Muscle layer of duodenum (tissue), 2 donors: Measurements from ENCODE around the gene FBXL16.

Experiments
- H3K27ac ChIP-seq: one replicate; pipeline ENCODE4 v1.7.0; 2013; ENCODE audit warnings: mild to moderate bottlenecking, low read length
- H3K27me3 ChIP-seq: one replicate; pipeline ENCODE4 v1.7.0; 2013; ENCODE audit warnings: low read depth, mild to moderate bottlenecking, control low read depth, low read length
- H3K36me3 ChIP-seq, 2 donors: one replicate each; pipeline ENCODE4 v1.7.0; 2013; ENCODE audit warnings: low read length in 2 of 2, control low read depth in 1 of 2, mild to moderate bottlenecking in 1 of 2; ENCODE audit not compliant: insufficient read depth in 2 of 2, control insufficient read depth in 1 of 2
- H3K4me1 ChIP-seq, 2 donors: one replicate each; pipeline ENCODE4 v1.7.0; 2013; ENCODE audit warnings: low read length in 2 of 2, mild to moderate bottlenecking in 2 of 2, control low read depth in 1 of 2, moderate library complexity in 1 of 2; ENCODE audit not compliant: insufficient read depth in 2 of 2, control insufficient read depth in 1 of 2
- H3K4me3 ChIP-seq, 2 donors: one replicate each; pipeline ENCODE4 v1.7.0; 2013; ENCODE audit warnings: low read length in 2 of 2, low read depth in 1 of 2, mild to moderate bottlenecking in 1 of 2
- H3K9me3 ChIP-seq, 2 donors: one replicate each; pipeline ENCODE4 v1.7.0; 2013; ENCODE audit warnings: low read length in 2 of 2, control low read depth in 1 of 2, mild to moderate bottlenecking in 1 of 2; ENCODE audit not compliant: control insufficient read depth in 1 of 2
- donor health status: healthy.

FBXL16 gene

DNA sequence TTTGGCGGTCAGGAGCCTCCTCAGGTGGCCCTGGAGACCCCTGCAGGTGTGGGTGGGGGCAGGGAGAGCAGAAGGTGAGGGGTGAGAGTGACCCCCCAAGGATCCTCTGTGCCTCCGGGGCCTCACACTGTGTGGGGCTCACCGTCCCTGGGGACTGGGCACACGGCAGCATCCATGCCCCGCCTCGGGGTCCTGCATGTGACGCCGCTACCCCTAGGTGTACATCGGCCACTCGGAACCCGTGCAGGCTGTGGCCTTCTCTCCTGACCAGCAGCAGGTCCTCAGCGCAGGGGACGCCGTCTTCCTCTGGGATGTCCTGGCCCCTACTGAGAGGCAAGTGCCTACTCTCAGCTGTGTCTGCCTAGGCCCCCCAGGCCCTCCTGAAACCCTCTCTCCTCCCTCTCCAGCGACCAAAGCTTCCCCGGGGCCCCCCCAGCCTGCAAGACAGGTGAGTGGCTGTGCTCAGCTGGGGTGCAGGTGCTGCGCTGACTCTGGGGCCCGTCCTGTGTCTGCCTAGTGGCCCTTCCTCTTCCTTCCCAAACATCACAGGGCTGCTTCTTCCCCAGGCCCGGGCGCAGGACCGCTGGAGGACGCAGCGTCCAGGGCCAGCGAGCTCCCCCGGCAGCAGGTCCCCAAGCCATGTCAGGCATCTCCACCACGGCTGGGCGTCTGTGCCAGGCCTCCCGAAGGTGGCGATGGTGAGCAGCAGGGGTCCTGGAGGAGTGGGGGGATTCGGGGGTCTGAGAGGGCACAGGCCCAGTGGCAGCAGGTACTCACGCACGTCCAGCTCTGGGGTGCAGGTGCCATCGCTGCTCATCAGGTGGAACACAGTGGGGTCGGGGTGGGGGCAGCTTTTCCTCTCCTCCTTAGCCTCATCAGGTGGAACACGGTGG lies 46.7 kb downstream of the FBXL16 start:
- H3K9me3 ChIP-seq = no peaks in the 10 kb centered on the region
- no peaks in the 10 kb centered on the region for H3K27me3 ChIP-seq
- H3K36me3 ChIP-seq = peaks cover 0 to 20% of the 10 kb centered on the region in 2 donors
- H3K27ac ChIP-seq = no peak overlapping the region
- H3K4me3 ChIP-seq = no peak overlapping the region
- peaks cover 0 to 14% of the 10 kb centered on the region in 2 donors for H3K4me1 ChIP-seq

DNA sequence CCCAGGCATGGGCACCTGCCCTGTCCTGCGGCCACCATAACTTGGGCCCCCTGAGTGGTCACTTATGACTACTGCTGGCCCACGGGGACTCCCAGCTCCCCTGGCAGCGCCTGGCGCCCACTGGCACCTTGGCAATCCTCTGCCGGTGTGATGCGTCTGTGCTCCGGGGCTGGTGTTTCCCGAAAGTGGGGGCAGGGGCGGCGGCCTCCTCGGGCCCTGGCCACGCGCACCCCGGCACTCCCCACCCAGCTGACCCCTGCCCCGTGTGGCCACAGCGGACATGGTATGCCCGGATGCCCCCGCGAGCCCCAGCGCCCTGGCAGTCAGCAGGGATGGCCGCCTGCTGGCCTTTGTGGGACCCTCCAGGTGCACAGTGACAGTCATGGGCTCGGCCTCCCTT lies 48.1 kb downstream of the FBXL16 start:
- no peaks in the 10 kb centered on the region for H3K9me3 ChIP-seq
- H3K4me3 ChIP-seq = no peak overlapping the region
- peaks cover 0 to 20% of the 10 kb centered on the region in 2 donors for H3K36me3 ChIP-seq
- peaks cover 0 to 14% of the 10 kb centered on the region in 2 donors for H3K4me1 ChIP-seq
- no peak overlapping the region for H3K27ac ChIP-seq
- H3K27me3 ChIP-seq = no peaks in the 10 kb centered on the region

DNA sequence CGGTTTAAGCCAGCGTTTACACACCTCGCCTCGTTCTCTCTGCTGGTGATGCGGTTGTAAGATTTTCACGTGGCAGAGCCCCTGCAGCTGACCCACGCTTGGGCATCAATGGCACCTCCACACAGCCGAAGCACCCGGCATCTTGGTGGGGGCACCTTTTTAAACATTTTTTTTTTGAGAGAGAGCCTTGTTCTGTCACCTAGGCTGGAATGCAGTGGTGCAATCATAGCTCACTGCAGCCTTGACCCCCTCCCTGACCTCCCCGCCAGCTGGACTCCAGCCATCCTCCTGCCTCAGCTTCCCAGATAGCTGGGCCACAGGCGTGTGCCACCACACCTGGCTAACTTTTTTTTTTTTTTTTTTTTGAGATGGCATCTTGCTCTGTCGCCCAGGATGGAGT lies 51.6 kb downstream of the FBXL16 start:
- H3K4me1 ChIP-seq = peaks cover 0 to 14% of the 10 kb centered on the region in 2 donors
- H3K4me3 ChIP-seq = no peak overlapping the region
- H3K9me3 ChIP-seq = no peaks in the 10 kb centered on the region
- peaks cover 0 to 25% of the 10 kb centered on the region in 2 donors for H3K36me3 ChIP-seq
- no peaks in the 10 kb centered on the region for H3K27me3 ChIP-seq
- no peak overlapping the region for H3K27ac ChIP-seq

DNA sequence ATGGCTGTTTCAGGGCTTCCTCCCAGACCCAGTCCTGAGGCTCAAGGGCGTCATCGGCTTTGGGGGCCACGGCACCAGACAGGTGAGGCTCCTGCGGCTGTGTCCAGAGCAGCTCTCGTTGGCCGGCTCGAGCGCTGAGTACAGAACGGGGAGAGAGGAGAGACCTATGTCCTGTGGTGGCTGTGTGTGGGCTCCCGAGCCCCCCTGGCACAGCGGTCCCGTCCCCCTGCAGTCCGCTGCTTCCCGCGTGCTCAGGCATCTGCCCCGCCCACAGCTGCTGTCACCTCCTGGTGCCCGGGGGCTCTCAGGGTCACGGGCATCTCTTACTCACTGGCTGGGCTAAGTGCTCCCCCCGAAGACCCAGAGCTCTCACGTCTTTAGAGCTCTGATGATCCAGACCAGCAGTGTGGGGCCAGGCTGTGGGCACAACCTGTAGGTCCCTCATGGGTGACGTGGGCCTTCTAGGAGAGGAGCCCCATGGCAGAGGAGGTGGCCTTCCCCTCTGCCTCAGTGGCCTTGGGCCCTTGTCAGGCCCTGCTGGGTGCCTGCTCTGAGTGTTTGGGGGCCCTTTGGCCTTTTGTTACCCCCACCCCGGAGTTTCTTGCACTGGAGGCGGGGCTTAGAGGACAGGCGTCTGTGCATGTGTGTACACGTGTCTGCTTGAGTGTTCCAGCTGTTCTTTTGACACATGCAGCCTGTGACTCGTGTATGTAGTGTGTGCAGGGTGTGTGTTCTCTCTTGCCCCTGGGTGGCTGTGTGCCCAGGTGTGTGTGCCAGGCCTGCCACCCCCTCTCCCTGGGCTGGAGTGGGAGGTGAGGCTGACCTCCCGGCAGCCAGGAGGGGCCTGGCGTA lies 52.9 kb downstream of the FBXL16 start:
- H3K36me3 ChIP-seq = peaks cover 0 to 16% of the 10 kb centered on the region in 2 donors
- peaks cover 0 to 25% of the 10 kb centered on the region in 2 donors for H3K4me1 ChIP-seq
- H3K4me3 ChIP-seq = no peak overlapping the region
- no peak overlapping the region for H3K27ac ChIP-seq
- H3K27me3 ChIP-seq = no peaks in the 10 kb centered on the region
- no peaks in the 10 kb centered on the region for H3K9me3 ChIP-seq

DNA sequence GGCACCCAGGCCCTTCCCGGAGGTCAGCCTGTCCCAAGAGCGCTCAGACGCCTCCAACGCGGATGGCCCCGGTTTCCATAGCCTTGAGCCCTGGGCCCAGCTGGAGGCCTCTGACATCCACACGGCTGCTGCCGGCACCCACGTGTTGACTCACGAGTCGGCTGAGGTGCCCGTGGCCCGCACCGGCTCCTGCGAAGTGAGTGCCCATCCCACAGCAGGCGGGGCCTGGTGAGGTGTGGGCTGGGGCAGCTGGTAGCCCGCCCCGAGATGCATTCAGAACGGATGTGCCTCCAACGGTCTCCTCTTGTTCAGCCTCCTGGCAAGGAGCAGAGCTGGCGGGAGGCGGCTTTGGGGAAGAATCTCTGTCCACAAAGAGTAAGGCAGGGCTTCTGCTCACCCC lies 53.8 kb downstream of the FBXL16 start:
- no peaks in the 10 kb centered on the region for H3K9me3 ChIP-seq
- no peak overlapping the region for H3K27ac ChIP-seq
- H3K36me3 ChIP-seq = peaks cover 0 to 11% of the 10 kb centered on the region in 2 donors
- peaks cover 0 to 29% of the 10 kb centered on the region in 2 donors for H3K4me1 ChIP-seq
- H3K4me3 ChIP-seq = no peak overlapping the region
- H3K27me3 ChIP-seq = no peaks in the 10 kb centered on the region

DNA sequence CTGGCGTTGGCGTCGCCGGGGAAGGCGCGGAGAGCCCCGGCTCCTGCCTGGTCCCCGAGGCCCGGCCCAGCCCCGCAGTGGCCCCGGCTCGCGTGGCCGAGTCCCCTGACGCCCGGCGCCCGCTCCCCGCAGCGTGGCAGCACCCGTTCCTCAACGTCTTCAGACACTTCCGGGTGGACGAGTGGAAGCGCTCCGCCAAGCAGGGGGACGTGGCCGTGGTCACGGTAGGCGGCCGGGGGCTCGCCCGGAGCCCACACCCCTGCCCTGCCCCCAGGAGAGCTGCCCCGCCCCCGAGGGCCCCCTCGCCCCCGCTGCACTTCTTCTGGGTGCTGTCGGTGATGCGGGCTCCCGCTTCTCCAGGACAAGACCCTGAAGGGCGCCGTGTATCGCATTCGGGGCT lies 56.0 kb downstream of the FBXL16 start:
- Histone ChIP-seq H3K4me1 (peaks cover 0 to 29% of the 10 kb centered on the region in 2 donors), H3K9me3 (no peaks in the 10 kb centered on the region), H3K27ac (no peak overlapping the region)

DNA sequence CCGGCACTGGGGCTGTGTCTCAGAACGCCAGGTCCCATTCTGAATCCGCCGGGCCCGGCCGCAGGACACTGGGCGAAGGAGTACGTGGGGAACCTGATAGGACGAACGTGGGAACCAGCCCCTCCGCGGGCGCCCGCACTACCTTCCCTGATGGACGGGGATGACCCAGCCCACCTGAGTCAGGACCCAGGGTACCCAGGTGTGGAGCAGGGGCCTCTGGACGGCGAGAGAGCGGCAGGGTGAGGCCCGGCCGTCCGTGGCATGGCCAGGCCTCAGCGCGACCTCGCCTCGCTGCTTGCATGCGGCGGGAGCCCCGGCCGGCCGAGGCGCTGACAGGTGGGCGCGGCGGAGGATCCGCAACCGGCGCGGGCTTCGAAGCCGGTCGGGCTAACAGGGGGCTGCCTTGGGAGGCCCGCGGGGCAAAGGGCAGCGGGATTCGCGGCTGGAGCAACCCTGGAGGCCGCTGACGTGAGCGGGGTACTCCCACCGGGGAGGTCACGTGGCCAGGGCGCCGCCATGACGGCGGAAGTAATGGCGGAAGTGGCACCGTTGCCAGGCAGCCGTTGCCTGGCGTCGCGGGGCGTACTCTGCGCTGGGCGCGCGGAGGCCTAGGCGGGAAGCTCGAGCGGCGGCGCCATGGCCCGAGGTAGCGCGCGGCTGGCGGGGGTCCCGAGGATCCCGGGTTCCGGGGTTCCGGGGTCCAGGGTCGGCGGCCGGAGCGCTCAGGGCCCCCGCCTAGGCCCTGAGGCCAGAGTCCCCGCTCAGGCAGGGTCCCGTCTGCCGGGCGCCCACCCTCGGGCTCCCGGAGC lies 56.6 kb downstream of the FBXL16 start, which contains the start of gene WDR90:
Gene WDR90 (plus strand): TSS at position 585 of the 809 bp plus-strand sequence. CDS start 52 bp downstream, at position 637.
- H3K4me1 ChIP-seq = peaks cover 0 to 29% of the 10 kb centered on the region in 2 donors

More for the DNA sequence above, 56.0 kb downstream of the FBXL16 start:
- Histone ChIP-seq H3K27me3 (no peaks in the 10 kb centered on the region), H3K36me3 (peaks cover 0 to 6% of the 10 kb centered on the region in 2 donors), H3K4me3 (peak overlapping the region; percentile 30 to 86)

DNA sequence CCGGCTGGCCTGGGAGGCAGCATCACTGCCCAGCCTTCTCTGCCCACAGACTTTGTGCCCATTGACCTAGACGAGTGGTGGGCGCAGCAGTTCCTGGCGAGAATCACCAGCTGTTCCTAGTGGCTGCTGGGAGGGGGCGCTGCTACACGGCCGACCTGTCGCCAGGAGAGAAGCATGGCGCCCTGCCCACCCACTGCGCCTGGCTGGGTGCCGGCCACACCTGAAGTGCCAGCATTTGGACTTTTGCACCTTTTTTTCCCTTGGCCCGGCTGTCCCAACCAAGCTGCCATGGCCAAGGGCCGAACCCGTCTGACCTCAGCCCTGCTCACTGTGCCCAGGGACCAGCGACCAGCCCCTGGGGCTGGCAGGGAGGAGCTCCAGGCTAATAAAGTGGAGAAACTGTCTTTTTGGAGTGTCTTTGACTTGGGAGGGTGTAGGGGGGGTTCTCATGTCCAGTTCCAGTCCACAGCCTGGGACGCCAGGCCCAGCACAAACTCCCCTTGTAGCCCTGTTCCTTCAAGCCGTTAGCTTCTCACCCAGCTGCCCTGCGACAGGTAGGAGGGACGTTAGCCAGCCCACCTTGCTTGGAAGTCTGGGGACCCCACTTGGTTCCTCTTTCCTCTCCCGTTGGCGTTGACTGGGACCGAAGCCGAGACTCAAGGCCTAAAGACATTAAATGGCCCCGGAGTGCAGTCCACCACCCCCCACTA lies 57.4 kb downstream of the FBXL16 start:
- peak overlapping the region; percentile 54 to 86 for H3K4me3 ChIP-seq
- H3K9me3 ChIP-seq = no peaks in the 10 kb centered on the region
- H3K27me3 ChIP-seq = no peaks in the 10 kb centered on the region
- H3K27ac ChIP-seq = peak overlapping the region; percentile 79
- H3K4me1 ChIP-seq = peaks cover 0 to 33% of the 10 kb centered on the region in 2 donors
- peaks cover 0 to 6% of the 10 kb centered on the region in 2 donors for H3K36me3 ChIP-seq

More for the DNA sequence above, 56.6 kb downstream of the FBXL16 start, which contains the start of gene WDR90:
- Histone ChIP-seq H3K36me3 (peaks cover 0 to 6% of the 10 kb centered on the region in 2 donors), H3K27ac (peak within 1 kb of the TSS; percentile 79), H3K27me3 (no peaks in the 10 kb centered on the region), H3K4me3 (peak within 1 kb of the TSS; percentile 54 to 86), H3K9me3 (no peaks in the 10 kb centered on the region)

DNA sequence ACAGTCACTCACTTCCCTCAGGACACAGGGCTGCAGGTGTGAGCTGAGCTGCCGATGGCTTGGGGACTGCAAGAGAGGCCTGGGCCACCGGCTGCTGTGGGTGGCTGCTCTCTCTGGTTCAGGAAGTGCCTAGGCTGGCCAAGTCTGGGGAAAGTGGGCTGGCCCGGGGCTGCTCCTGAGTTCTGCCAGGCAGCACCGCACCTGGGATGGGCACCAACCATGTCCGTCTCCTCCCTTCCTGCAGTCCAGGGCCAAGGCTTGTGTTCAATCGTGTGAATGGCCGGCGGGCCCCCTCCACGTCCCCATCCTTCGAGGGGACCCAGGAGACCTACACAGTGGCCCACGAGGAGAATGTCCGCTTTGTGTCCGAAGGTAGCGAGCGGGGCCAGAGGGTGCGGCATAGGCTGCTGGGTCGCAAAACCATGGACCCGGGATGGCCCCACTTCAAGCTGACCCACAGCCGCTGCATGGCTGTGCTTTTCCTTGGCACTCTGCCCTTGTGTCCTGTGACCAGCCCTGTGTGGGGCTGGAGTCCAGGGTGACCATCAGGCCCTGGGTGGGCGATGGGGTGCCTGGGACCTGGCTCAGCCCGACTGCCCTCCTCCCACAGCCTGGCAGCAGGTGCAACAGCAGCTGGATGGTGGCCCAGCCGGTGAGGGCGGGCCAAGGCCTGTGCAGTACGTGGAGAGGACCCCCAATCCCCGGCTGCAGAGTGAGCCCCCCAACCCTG lies 58.3 kb downstream of the FBXL16 start:
- no peaks in the 10 kb centered on the region for H3K9me3 ChIP-seq
- no peaks in the 10 kb centered on the region for H3K27me3 ChIP-seq
- H3K4me3 ChIP-seq = no peak overlapping the region
- H3K27ac ChIP-seq = no peak overlapping the region
- H3K4me1 ChIP-seq = peaks cover 0 to 41% of the 10 kb centered on the region in 2 donors
- peaks cover 0 to 6% of the 10 kb centered on the region in 2 donors for H3K36me3 ChIP-seq
